Activated gamma-delta T cell treated with anti-CD3 and anti-CD28 coated beads, Interleukin-2, amount 50 U/mL, for 16 hours (primary cell): ENCODE measurements around the gene AP1S3.
"Not testable (repeated sequence)": the region's sequence is repeated elsewhere in the genome, so short reads cannot be mapped to it uniquely, and the experiment has no call there.

ENCODE experiments used
- DNase-seq: peaks from one replicate; pipeline ENCODE4 v3.0.0-alpha.2; 2020; ENCODE audit warnings: low read depth

Gene AP1S3

DNA sequence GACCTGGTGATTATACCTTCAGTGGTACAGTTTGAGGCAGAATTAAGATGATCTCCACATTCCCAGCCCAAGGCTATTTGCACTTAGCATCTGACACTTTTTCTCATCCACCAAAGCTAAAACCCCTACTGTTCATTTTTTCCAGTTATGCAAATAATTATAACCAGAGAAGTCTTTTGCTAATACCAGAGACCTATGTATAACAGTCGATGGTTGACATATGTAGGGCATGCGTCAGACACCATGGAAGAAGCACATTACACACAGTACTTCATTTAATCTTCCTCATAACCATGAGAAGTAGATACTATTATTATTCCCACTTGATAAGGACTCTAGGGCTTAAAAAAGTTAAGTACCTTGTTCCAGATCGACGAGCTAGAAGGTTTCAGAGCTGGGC, 36.5 kb downstream of the AP1S3 start:
- no peak for DNase-seq

- no peak for DNase-seq
These were observed 39.3 kb downstream of the AP1S3 start for GRCh38 chr2:223797811-223798721.

- no peak for DNase-seq
These were observed 40.3 kb downstream of the AP1S3 start for GRCh38 chr2:223797037-223797436.

DNA sequence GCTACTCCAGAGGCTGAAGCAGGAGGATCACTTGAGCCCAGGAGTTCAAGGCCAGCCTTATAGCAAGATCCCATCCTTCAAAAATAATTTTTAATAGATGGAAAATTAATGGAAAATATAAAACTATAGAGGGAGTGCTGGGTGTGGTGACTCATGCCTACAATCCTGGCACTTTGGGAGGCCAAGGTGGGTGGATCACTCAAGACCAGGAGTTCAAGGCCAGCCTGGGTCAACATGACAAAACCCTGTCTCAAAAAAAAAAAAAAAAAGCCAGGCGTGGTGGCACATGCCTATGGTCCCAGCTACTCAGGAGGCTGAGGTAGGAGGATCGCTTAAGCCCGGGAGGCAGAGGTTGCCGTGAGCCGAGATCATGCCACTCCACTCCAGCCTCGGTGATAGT, 48.0 kb downstream of the AP1S3 start:
- no peak for DNase-seq

DNA sequence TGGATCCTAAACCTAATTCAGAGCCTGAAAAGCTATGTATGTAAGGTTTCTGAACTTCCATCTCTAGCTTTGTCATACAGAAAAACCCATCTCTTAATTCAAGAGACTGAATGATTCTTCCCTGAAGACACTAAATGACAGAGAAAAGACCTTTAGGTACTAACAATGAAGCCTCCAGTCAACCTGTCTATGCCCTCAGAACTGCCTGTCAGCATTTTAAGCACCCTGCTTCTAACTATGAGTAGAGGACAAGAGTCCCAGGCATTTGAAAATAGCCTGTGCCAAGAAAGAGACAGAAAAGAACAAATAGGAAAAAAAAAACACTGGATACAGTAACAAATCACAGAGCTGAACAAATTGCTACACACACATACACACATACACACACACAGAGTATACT, 48.6 kb downstream of the AP1S3 start:
- DNase-seq, result no peak

- DNase-seq, result not testable (repeated sequence)
These were observed 49.3 kb downstream of the AP1S3 start for GRCh38 chr2:223788106-223788505.

- no peak for DNase-seq
These were observed 50.0 kb downstream of the AP1S3 start for GRCh38 chr2:223787358-223787757.

GRCh38 chr2:223786943-223787342, 50.4 kb downstream of the AP1S3 start:
- DNase-seq, result no peak

GRCh38 chr2:223786236-223786635, 51.1 kb downstream of the AP1S3 start:
- no peak for DNase-seq

DNA sequence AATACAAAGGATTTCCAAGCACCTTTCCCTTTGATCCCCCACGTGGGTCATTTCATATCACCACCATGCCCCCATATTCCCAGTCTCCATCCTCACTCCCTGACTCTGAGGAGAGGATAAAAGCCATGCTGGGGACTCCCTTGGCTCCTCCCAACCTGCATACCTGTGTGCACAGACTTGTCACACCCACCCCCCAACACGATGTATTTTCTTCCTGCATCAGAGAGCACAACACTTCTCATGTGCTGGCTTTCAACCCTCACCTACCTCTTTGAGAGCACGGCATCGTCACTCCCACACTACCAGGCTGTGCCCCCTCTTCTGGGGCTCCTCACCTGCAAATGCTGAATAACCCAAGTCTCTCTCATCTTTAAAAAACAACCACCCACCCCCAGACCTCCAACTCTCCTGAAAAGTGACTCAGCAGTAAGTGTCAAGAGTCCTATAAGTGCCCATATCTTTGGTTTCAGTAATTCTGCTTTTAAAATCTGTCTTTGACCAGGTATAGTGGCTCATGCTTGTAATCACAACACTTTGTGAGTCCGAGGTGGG, 53.1 kb downstream of the AP1S3 start:
- DNase-seq, result no peak

GRCh38 chr2:223782629-223783028, 54.8 kb downstream of the AP1S3 start:
- DNase-seq, result no peak

DNA sequence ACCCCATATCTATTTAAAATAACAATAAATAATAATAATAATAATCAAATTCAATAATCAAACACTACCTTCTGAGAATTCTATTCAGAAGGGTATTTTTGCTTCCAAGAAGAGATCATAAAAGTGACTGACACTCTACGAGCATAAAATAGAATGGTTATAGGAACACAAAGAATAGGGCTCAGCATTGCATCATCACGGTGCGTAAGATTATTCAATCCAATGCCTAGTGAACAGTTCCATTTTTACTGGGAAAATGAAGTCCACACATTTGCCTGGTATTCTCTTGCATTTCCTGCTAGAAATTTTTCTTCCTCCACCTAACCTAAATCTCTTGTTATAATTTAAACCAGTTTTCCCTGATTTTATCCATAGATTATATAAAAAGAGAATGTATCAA, 55.8 kb downstream of the AP1S3 start:
- DNase-seq, result no peak

- peak; percentile 9 for DNase-seq
These were observed 57.5 kb downstream of the AP1S3 start for GRCh38 chr2:223779877-223780276.

DNA sequence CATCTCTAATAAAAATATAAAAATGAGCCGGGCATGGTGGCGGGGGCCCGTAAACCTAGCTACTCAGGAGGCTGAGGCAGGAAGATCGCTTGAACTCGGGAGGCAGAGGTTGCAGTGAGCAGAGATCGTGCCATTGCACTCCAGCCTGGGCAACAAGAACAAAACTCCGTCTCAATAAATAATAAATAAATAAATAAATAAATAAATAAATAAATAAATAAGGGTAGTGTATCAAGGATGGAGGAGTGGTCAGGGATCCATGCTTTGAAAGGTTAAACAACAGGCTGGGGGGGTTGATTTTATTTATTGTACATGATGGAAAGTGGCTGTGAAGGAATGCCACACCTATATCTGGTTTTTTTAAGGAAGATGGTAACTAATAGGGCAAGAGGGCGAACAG, 63.2 kb downstream of the AP1S3 start:
- no peak for DNase-seq

GRCh38 chr2:223772363-223772762, 65.0 kb downstream of the AP1S3 start:
- DNase-seq, result no peak

- DNase-seq, result no peak
These were observed 65.9 kb downstream of the AP1S3 start for GRCh38 chr2:223771475-223771874.

- DNase-seq, result no peak
These were observed 69.2 kb downstream of the AP1S3 start for GRCh38 chr2:223768179-223768578.

GRCh38 chr2:223767341-223767740, 70.0 kb downstream of the AP1S3 start:
- DNase-seq, result no peak

DNA sequence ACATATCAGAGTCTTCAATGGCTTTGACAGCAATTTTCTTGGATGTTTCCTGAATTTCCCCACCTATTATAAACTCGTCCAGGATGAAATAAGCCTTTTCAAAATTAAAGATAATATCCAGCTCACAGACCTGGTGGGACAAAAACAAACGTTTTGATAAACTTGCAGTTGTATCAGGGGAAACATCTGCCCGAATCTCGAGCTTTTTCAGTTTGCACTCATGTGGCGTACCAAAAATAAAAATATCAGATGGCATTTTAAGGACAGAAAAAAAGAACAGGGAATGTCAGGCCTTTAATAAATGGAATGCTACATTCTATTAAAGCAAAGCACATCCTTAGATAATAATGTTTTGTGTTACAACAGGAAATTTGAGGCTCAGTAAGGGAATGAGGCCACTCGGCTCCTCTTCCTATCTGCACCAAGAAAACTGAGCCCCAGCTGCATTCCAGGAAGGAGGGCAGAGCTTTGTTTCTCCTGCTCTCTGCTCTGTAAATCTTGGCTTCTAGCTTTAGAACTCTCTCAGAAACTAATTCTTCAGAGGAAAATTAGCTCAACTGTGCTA, 72.1 kb downstream of the AP1S3 start:
- no peak for DNase-seq

GRCh38 chr2:223764796-223765195, 72.6 kb downstream of the AP1S3 start:
- DNase-seq, result no peak

DNA sequence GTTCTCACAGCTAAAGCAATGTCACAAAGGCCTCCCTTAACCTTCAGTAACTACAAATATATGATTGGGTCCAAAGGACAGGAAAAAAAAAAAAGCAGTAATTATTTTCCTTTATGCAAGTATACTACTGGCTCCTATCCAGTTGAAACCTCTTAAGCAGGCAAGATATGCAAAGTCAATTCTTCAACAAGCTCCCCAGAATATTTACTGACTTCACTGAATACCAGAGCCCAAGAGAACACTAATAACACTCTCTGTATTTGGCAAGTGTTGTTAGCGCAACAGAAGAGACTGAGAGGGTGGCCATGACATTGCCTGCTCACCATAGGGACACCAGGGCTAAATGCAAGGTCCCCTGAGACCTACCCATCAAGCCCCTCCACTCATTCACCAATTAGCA, 74.5 kb downstream of the AP1S3 start:
- DNase-seq, result no peak

GRCh38 chr2:223761746-223762145, 75.6 kb downstream of the AP1S3 start:
- not testable (repeated sequence) for DNase-seq

- DNase-seq, result peak; percentile 42
These were observed 76.4 kb downstream of the AP1S3 start for GRCh38 chr2:223760838-223761502.
